ENCODE results near the gene EIF4B. TPM values are rescaled to one million over a fixed set of nuclear protein-coding genes. Genes with fewer than 3 reads are reported as not detected.

EIF4B gene
- 100 to 1,000 TPM; 353 to 439 TPM for total RNA-seq
- polyA plus RNA-seq = 100 to 1,000 TPM; 147 to 259 TPM
- long read RNA-seq, donor 1, full-length matches to known transcripts = 557 of 768 reads
- long read RNA-seq, donor 1, partial matches to known transcripts = 110 of 768 reads
- long read RNA-seq, donor 1, other reads (novel, unspliced or antisense) = 101 of 768 reads
- long read RNA-seq, donor 2, full-length matches to known transcripts = 93 of 165 reads
- long read RNA-seq, donor 2, partial matches to known transcripts = 43 of 165 reads
- long read RNA-seq, donor 2, other reads (novel, unspliced or antisense) = 29 of 165 reads

- H3K36me3 ChIP-seq (ENCODE audit: control insufficient read depth in 1 of 2, insufficient read depth in 2 of 2, low read length in 1 of 2) = no peaks in the 10 kb centered on the region
- ATAC-seq (ENCODE audit: low FRiP score) (peak; percentile 98), DNase-seq (peak; percentile 100)
- no peaks in the 10 kb centered on the region for H3K9me3 ChIP-seq (ENCODE audit: control insufficient read depth, low read length)
- peak within 1 kb of the TSS; percentile 61 to 95 for H3K4me3 ChIP-seq (ENCODE audit: low read length in 2 of 2)
- H3K27me3 ChIP-seq (ENCODE audit: control insufficient read depth in 1 of 2, insufficient read depth in 2 of 2, low read length in 1 of 2) = no peaks in the 10 kb centered on the region
- 0% methylated on average over 64 of the region's 64 CpGs for WGBS, 2 donors
- intact Hi-C loops (cut with DNase I) = no loop called here
- H3K4me1 ChIP-seq (ENCODE audit: control insufficient read depth in 1 of 2, insufficient read depth in 2 of 2, low read length in 2 of 2) = peaks cover 0 to 2% of the 10 kb centered on the region in 2 donors
- peak within 1 kb of the TSS in 1 of 2 donors; percentile 53 for H3K27ac ChIP-seq (ENCODE audit: low read depth in 1 of 2, low read length in 2 of 2)
Measured at GRCh38 chr12:53005986-53006809, at the start of gene EIF4B. TSS of gene EIF4B (plus strand) at chr12:53006456. CDS start at chr12:53006484, 28 bp downstream.

GRCh38 chr12:52956987-52957386 lies 49.3 kb upstream of the EIF4B start:
- no peaks in the 10 kb centered on the region for H3K36me3 ChIP-seq (ENCODE audit: control insufficient read depth in 1 of 2, insufficient read depth in 2 of 2, low read length in 1 of 2)
- H3K27ac ChIP-seq (ENCODE audit: low read depth in 1 of 2, low read length in 2 of 2) = no peak overlapping the region
- DNase-seq = no peak
- no peaks in the 10 kb centered on the region for H3K27me3 ChIP-seq (ENCODE audit: control insufficient read depth in 1 of 2, insufficient read depth in 2 of 2, low read length in 1 of 2)
- no peak overlapping the region for H3K4me3 ChIP-seq (ENCODE audit: low read length in 2 of 2)
- WGBS, 2 donors = 74% methylated on average over 5 of the region's 5 CpGs
- H3K4me1 ChIP-seq (ENCODE audit: control insufficient read depth in 1 of 2, insufficient read depth in 2 of 2, low read length in 2 of 2) = no peaks in the 10 kb centered on the region
- intact Hi-C loops (cut with DNase I) = no loop called here
- no peaks in the 10 kb centered on the region for H3K9me3 ChIP-seq (ENCODE audit: control insufficient read depth, low read length)
- ATAC-seq (ENCODE audit: low FRiP score) = no peak

- ATAC-seq (ENCODE audit: low FRiP score) (peak; percentile 19), DNase-seq (no peak)
- no peaks in the 10 kb centered on the region for H3K9me3 ChIP-seq (ENCODE audit: control insufficient read depth, low read length)
- intact Hi-C loops (cut with DNase I) = no loop called here
- H3K4me1 ChIP-seq (ENCODE audit: control insufficient read depth in 1 of 2, insufficient read depth in 2 of 2, low read length in 2 of 2) = no peaks in the 10 kb centered on the region
- H3K4me3 ChIP-seq (ENCODE audit: low read length in 2 of 2) = no peak overlapping the region
- H3K27ac ChIP-seq (ENCODE audit: low read depth in 1 of 2, low read length in 2 of 2) = no peak overlapping the region
- peaks cover 0 to 3% of the 10 kb centered on the region in 2 donors for H3K27me3 ChIP-seq (ENCODE audit: control insufficient read depth in 1 of 2, insufficient read depth in 2 of 2, low read length in 1 of 2)
- no peaks in the 10 kb centered on the region for H3K36me3 ChIP-seq (ENCODE audit: control insufficient read depth in 1 of 2, insufficient read depth in 2 of 2, low read length in 1 of 2)
- WGBS, 2 donors = 49 to 51% methylated on average over 19 of the region's 19 CpGs
Measured at GRCh38 chr12:52964556-52965336, 41.5 kb upstream of the EIF4B start.

- Histone ChIP-seq H3K4me1 (ENCODE audit: control insufficient read depth in 1 of 2, insufficient read depth in 2 of 2, low read length in 2 of 2) (no peaks in the 10 kb centered on the region), H3K4me3 (ENCODE audit: low read length in 2 of 2) (no peak overlapping the region), H3K9me3 (ENCODE audit: control insufficient read depth, low read length) (no peaks in the 10 kb centered on the region), H3K36me3 (ENCODE audit: control insufficient read depth in 1 of 2, insufficient read depth in 2 of 2, low read length in 1 of 2) (no peaks in the 10 kb centered on the region), H3K27ac (ENCODE audit: low read depth in 1 of 2, low read length in 2 of 2) (no peak overlapping the region), H3K27me3 (ENCODE audit: control insufficient read depth in 1 of 2, insufficient read depth in 2 of 2, low read length in 1 of 2) (peaks cover 0 to 3% of the 10 kb centered on the region in 2 donors)
- intact Hi-C loops (cut with DNase I) = no loop called here
- ATAC-seq (ENCODE audit: low FRiP score) = peak; percentile 29
- peak in 1 of 2 donors; percentile 79 for DNase-seq
- 2 to 3% methylated on average over 17 to 28 of the region's 28 CpGs for WGBS, 2 donors
Measured at GRCh38 chr12:52965337-52965731, 40.9 kb upstream of the EIF4B start.

GRCh38 chr12:52969166-52969795 lies 37.0 kb upstream of the EIF4B start:
- no peak overlapping the region for H3K27ac ChIP-seq (ENCODE audit: low read depth in 1 of 2, low read length in 2 of 2)
- H3K4me1 ChIP-seq (ENCODE audit: control insufficient read depth in 1 of 2, insufficient read depth in 2 of 2, low read length in 2 of 2) = no peaks in the 10 kb centered on the region
- no peaks in the 10 kb centered on the region for H3K9me3 ChIP-seq (ENCODE audit: control insufficient read depth, low read length)
- H3K36me3 ChIP-seq (ENCODE audit: control insufficient read depth in 1 of 2, insufficient read depth in 2 of 2, low read length in 1 of 2) = no peaks in the 10 kb centered on the region
- ATAC-seq (ENCODE audit: low FRiP score) = no peak
- H3K4me3 ChIP-seq (ENCODE audit: low read length in 2 of 2) = no peak overlapping the region
- WGBS, 2 donors = 70 to 75% methylated on average over 12 of the region's 12 CpGs
- H3K27me3 ChIP-seq (ENCODE audit: control insufficient read depth in 1 of 2, insufficient read depth in 2 of 2, low read length in 1 of 2) = peaks cover 0 to 3% of the 10 kb centered on the region in 2 donors
- DNase-seq = no peak
- intact Hi-C loops (cut with DNase I) = no loop called here

GRCh38 chr12:52969828-52970569 lies 36.3 kb upstream of the EIF4B start:
- Histone ChIP-seq H3K36me3 (ENCODE audit: control insufficient read depth in 1 of 2, insufficient read depth in 2 of 2, low read length in 1 of 2) (no peaks in the 10 kb centered on the region), H3K27me3 (ENCODE audit: control insufficient read depth in 1 of 2, insufficient read depth in 2 of 2, low read length in 1 of 2) (peaks cover 0 to 2% of the 10 kb centered on the region in 2 donors), H3K27ac (ENCODE audit: low read depth in 1 of 2, low read length in 2 of 2) (no peak overlapping the region), H3K4me1 (ENCODE audit: control insufficient read depth in 1 of 2, insufficient read depth in 2 of 2, low read length in 2 of 2) (peaks cover 0 to 2% of the 10 kb centered on the region in 2 donors), H3K9me3 (ENCODE audit: control insufficient read depth, low read length) (no peaks in the 10 kb centered on the region), H3K4me3 (ENCODE audit: low read length in 2 of 2) (no peak overlapping the region)
- no peak for ATAC-seq (ENCODE audit: low FRiP score)
- intact Hi-C loops (cut with DNase I) = loop anchor here (10.0 kb wide), 3 partner anchors 385 to 815 kb away; no protein-coding TSS in a partner anchor
- DNase-seq = no peak
- 13 to 18% methylated on average over 7 of the region's 7 CpGs for WGBS, 2 donors

- Histone ChIP-seq H3K9me3 (ENCODE audit: control insufficient read depth, low read length) (no peaks in the 10 kb centered on the region), H3K27ac (ENCODE audit: low read depth in 1 of 2, low read length in 2 of 2) (no peak overlapping the region), H3K4me1 (ENCODE audit: control insufficient read depth in 1 of 2, insufficient read depth in 2 of 2, low read length in 2 of 2) (peaks cover 0 to 4% of the 10 kb centered on the region in 2 donors), H3K27me3 (ENCODE audit: control insufficient read depth in 1 of 2, insufficient read depth in 2 of 2, low read length in 1 of 2) (no peaks in the 10 kb centered on the region), H3K36me3 (ENCODE audit: control insufficient read depth in 1 of 2, insufficient read depth in 2 of 2, low read length in 1 of 2) (no peaks in the 10 kb centered on the region), H3K4me3 (ENCODE audit: low read length in 2 of 2) (no peak overlapping the region)
- 86 to 91% methylated on average over 8 of the region's 8 CpGs for whole genome bisulfite sequencing, 2 donors
- DNase-seq (no peak), ATAC-seq (ENCODE audit: low FRiP score) (no peak)
- intact Hi-C loops (cut with DNase I) = loop anchor here (10.0 kb wide), 3 partner anchors 387 to 817 kb away; no protein-coding TSS in a partner anchor
Measured at GRCh38 chr12:52971679-52972329, 34.5 kb upstream of the EIF4B start.

Measured in aorta (tissue), 5 donors.